Subcutaneous adipose tissue (tissue), 4 donors: ENCODE data around the gene SLC24A3. TPM values are rescaled to one million over a fixed set of nuclear protein-coding genes. Genes with fewer than 3 reads are reported as not detected.

Experiments
- total RNA-seq, 4 donors: library from RNA; depleted of rRNA; stranded (reverse); fragments of >200 nt; gene quantifications; one replicate each; pipeline ENCODE4 v1.1.0, GENCODE V29; 2016
- TF ChIP-seq, protein P1 (sequence below): fragments of 450-650 bp; IDR thresholded peaks from one replicate; pipeline ENCODE4 v1.5.1; 2016; ENCODE audit warnings: low read depth, mild to moderate bottlenecking, control low read depth, antibody characterized with exemption, moderate library complexity

The SLC24A3 gene
- total RNA-seq, 4 donors from 2014 or later, result 4.6 to 12.2 (median 9.1) TPM

DNA sequence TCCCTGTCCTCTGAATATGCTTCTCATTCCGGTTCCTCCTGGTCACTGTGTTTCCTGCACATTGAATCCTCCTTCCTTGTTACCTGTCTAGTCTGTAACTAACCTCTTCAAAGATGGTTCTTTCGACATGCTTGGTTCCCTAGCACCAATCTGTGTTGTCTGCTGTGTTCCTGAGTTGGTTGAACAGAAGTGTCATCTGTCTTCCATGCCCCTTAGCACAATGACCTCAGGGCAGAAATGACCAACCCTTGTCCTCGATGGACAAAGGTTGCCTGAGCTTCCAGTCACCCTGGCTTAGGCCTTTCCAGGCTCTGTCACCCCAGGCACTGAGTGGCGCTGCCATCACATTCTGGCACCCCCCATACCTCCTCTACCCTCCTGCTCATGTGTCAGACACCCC lies 278.8 kb downstream of the SLC24A3 start:
- TF ChIP-seq, protein P1, sequence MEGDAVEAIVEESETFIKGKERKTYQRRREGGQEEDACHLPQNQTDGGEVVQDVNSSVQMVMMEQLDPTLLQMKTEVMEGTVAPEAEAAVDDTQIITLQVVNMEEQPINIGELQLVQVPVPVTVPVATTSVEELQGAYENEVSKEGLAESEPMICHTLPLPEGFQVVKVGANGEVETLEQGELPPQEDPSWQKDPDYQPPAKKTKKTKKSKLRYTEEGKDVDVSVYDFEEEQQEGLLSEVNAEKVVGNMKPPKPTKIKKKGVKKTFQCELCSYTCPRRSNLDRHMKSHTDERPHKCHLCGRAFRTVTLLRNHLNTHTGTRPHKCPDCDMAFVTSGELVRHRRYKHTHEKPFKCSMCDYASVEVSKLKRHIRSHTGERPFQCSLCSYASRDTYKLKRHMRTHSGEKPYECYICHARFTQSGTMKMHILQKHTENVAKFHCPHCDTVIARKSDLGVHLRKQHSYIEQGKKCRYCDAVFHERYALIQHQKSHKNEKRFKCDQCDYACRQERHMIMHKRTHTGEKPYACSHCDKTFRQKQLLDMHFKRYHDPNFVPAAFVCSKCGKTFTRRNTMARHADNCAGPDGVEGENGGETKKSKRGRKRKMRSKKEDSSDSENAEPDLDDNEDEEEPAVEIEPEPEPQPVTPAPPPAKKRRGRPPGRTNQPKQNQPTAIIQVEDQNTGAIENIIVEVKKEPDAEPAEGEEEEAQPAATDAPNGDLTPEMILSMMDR, result no peak

DNA sequence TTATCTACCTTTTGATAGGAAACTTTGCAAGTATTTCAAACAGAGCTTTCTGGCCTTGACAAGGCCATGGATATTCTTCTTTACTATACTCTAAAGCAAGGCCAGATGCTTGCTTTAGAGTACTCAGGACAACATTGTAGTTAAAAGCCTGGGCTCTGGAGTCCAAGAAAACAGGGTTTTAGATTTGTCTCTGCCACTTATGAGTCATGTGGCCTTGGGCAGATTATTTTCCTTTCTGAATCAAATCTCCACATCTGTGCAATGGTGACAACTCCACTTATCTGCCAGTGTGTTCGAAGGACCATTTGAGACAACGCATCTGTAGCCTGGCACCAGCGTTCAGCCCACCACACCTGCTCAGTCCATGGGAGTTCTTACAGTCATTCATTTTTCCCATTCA lies 279.7 kb downstream of the SLC24A3 start:
- TF ChIP-seq, protein P1, result no peak

DNA sequence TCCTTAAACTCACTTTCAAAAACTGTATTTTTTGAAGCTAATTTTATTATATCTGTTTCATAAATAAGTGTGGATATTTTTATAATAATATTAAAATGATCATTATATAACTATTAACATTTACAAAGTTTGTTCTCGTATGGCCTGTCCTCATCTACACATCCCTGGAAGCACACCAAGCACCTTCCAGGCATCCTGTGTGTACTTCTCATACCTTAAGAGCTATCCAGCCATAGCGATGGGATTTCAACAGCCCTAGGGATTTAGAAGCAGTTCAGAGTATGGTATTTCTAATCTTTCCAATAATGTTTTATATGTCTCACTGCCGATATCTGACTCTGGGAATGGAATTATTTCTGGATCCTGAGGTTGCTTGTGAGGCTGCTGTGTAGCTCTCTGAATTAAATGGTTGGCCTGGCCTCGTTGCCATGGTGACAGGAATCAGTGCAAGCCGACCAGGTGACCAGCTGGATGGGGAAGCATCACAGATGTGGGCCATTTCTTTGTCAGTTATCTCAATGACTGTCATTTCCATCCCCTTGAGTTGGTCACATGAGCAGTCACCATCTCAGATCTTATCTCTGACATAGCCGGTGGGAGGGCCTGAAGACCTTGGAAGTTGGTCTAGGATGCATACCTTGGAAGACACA lies 280.4 kb downstream of the SLC24A3 start:
- TF ChIP-seq, protein P1, result no peak

DNA sequence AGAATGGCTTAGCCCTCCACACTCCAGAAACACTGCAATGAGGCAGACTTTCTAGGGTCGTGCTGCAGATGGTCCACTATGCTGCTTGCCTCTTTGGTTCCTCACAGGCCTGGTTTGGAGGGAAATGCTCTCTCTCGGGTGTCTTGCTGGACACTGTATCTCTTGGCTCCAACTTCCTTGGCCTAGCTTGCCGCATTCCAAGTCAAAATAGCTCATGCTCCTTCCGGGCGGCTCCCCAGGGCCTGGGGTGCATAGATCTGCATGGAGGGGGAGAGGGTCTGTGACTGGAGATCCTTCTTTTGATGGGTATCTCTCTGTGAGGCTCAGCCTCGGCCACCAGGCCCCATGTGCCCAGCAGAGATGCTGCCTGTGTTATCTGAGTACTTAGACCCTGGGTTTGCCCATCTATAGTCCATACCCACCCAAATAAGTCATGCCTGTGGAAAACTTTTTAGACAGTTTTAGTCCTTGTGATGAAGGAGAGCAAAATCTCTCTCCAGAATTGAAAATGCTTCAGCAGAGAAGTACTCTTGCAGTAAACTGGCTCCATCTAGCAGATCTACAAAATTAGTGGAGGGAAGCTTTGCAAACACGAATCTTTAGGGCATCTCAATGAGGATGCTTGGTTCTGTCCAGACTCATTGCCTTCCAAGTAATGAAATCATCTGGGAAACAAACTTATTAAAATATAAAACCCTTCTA lies 281.5 kb downstream of the SLC24A3 start:
- TF ChIP-seq, protein P1, result no peak

DNA sequence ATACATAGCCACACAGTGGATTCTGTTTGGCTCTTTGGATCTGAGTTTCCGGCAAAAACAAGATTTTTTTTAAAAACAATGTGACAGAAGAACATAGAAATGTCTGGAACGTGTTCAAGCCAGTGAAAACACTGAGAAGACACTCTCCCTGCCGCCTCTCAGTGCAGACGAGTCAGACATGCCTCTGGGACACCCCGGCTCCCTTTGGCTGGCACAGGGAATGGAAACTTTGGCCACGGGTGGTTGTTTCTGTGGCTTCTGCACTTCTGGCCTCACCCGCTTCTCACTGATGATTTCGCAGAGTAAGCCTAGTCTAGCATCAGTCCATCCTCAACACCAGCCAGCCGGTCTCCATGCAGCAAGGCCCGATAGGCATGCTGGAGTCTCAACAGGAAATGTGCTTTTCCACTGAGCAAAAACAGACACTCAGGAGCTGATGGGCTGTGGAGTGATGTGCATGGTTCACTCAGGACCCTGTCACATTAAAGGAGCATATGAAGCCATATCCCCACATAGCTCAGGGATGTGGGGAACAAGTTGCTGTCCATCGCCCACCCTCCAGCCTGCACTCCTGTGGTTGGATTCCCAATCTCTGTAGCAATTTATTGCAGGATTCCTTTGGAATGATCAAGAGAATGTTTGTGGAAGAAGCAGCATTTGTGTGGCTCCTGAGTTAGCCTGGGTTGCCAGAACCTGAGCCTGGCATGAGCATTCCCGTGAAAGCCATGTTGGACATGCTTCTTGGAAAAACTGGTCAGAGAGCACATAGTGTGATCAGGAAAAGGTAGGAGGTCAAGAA lies 283.7 kb downstream of the SLC24A3 start:
- TF ChIP-seq, protein P1, result no peak

DNA sequence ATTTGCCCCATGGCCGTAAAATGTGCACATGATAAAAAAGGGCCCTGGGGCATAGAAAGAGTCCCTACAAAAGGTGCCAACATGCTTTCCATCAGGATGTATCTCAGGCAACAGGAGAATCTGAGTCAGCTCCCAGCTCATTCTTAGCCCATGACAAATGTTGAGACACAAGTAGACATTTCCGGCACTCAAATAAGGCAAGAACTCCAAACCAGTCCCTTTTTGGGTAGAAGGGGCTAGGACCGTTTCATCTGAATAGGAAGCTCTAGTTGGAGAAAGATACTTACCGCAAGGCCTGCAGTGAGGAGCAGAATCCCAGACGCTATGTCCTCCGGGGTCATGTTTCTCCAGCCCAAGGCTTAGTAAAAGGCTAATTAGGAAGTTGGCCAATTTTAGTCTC lies 284.6 kb downstream of the SLC24A3 start:
- TF ChIP-seq, protein P1, result no peak

DNA sequence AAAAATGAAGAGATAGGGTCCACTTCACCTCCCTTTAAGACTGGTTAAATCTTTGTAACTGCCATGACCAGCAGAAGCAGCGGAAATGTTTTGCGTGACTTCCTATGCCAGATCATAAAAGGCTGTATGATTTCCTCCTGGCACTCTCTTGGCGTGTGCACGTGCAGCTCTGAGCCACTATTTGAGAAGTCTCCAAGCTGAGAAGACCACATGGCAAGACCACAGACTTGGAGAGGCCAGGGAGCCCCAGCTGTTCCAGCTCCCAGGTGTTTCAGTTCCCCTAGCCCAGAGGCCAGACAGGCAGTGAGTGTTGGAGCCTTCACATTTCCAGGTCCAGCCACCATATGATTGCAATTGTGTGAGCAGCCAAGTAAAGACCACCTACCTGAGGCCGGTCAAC lies 286.3 kb downstream of the SLC24A3 start:
- TF ChIP-seq, protein P1, result no peak
